CD4-positive, CD25-positive, alpha-beta regulatory T cell (primary cell): Measurements from ENCODE around the gene LGSN. TPM values are rescaled to one million over a fixed set of nuclear protein-coding genes. Genes with fewer than 3 reads are reported as not detected.

Experiments
- ATAC-seq, 2 donors: fragments of 150-1000 bp; cut with Tn5 transposase; one replicate each; pipeline ENCODE4 v1.10.0; 2021; ENCODE audit warnings: low read depth in 2 of 2, moderate number of reproducible peaks in 2 of 2, moderate library complexity in 1 of 2
- DNase-seq, 3 donors: peaks; one replicate each; pipeline versions ENCODE4 v3.0.0 to v3.0.0-alpha.2; 2012 to 2022; ENCODE audit warnings: mixed read lengths in 1 of 3
- H3K27ac ChIP-seq: one replicate; pipeline ENCODE4 v1.7.0; 2013; ENCODE audit warnings: mild to moderate bottlenecking, low read length; ENCODE audit not compliant: insufficient read depth, poor library complexity, severe bottlenecking
- H3K27me3 ChIP-seq: one replicate; pipeline ENCODE4 v1.7.0; 2013; ENCODE audit warnings: low read length; ENCODE audit not compliant: control insufficient read depth, insufficient read depth
- H3K36me3 ChIP-seq: one replicate; pipeline ENCODE4 v1.7.0; 2013; ENCODE audit warnings: mild to moderate bottlenecking, low read length, moderate library complexity; ENCODE audit not compliant: control insufficient read depth, insufficient read depth
- H3K4me1 ChIP-seq: 2 replicates; pipeline ENCODE4 v1.7.0; 2013; ENCODE audit warnings: mild to moderate bottlenecking, low read length; ENCODE audit not compliant: insufficient read depth, control insufficient read depth, poor library complexity, severe bottlenecking
- H3K4me3 ChIP-seq: one replicate; pipeline ENCODE4 v1.7.0; 2013; ENCODE audit warnings: low read depth, mild to moderate bottlenecking, low read length, moderate library complexity
- H3K9me3 ChIP-seq, 2 experiments: 1 replicate in 1 of 2; 2 replicates in 1 of 2; pipeline ENCODE4 v1.7.0; 2013; ENCODE audit warnings: low read length in 2 of 2, mild to moderate bottlenecking in 1 of 2, moderate library complexity in 1 of 2; ENCODE audit not compliant: control insufficient read depth in 2 of 2
- H3K27ac Mint-ChIP-seq, 3 donors: one replicate each; pipeline ENCODE4 v1.8.0; 2020 to 2022; ENCODE audit warnings: mild to moderate bottlenecking in 3 of 3, mixed read lengths in 3 of 3, moderate library complexity in 2 of 3
- H3K27me3 Mint-ChIP-seq: one replicate; pipeline ENCODE4 v1.8.0; 2022; ENCODE audit warnings: mild to moderate bottlenecking, mixed read lengths
- H3K36me3 Mint-ChIP-seq: one replicate; pipeline ENCODE4 v1.8.0; 2020; ENCODE audit warnings: mixed read lengths
- H3K4me1 Mint-ChIP-seq, 4 donors: one replicate each; pipeline ENCODE4 v1.8.0; 2020 to 2022; ENCODE audit warnings: mixed read lengths in 4 of 4, mild to moderate bottlenecking in 1 of 4
- H3K4me3 Mint-ChIP-seq, 4 donors: one replicate each; pipeline ENCODE4 v1.8.0; 2020 to 2022; ENCODE audit warnings: mild to moderate bottlenecking in 4 of 4, mixed read lengths in 4 of 4, moderate library complexity in 3 of 4
- H3K9me3 Mint-ChIP-seq, 7 donors: one replicate each; pipeline ENCODE4 v1.8.0; 2020 to 2022; ENCODE audit warnings: mixed read lengths in 7 of 7, mild to moderate bottlenecking in 3 of 7, moderate library complexity in 2 of 7
- polyA plus RNA-seq, 4 donors: library from polyadenylated mRNA; unstranded; fragments of 300-500 nt; fragmentation: Illumina TruSeq; gene quantifications; one replicate each; pipeline ENCODE4 v1.2.3, GENCODE V29; 2021
- total RNA-seq: library from RNA; stranded (reverse); gene quantifications from one replicate; pipeline ENCODE4 v1.2.3, GENCODE V29; 2022

The LGSN gene
- total and polyA plus RNA-seq, 5 donors from 2014 or later = 0.10 to 0.25 TPM; not detected in 3

GRCh38 chr6:63263444-63263843 is 56.3 kb downstream of the LGSN start:
- H3K9me3 ChIP-seq = no peaks in the 10 kb centered on the region
- no peak for DNase-seq
- H3K27me3 ChIP-seq = no peaks in the 10 kb centered on the region
- Mint-ChIP-seq H3K9me3 (peaks cover 0 to 3% (median 0%) of the 10 kb centered on the region in 7 donors), H3K4me3 (no peak overlapping the region), H3K36me3 (no peaks in the 10 kb centered on the region), H3K4me1 (no peaks in the 10 kb centered on the region), H3K27me3 (no peaks in the 10 kb centered on the region), H3K27ac (no peak overlapping the region)
- no peaks in the 10 kb centered on the region for H3K4me1 ChIP-seq
- H3K27ac ChIP-seq = no peak overlapping the region
- no peak for ATAC-seq
- no peak overlapping the region for H3K4me3 ChIP-seq
- H3K36me3 ChIP-seq = no peaks in the 10 kb centered on the region

- no peaks in the 10 kb centered on the region for H3K27me3 ChIP-seq
- no peaks in the 10 kb centered on the region for H3K9me3 ChIP-seq
These were observed 58.0 kb downstream of the LGSN start for GRCh38 chr6:63261820-63262219.

DNA sequence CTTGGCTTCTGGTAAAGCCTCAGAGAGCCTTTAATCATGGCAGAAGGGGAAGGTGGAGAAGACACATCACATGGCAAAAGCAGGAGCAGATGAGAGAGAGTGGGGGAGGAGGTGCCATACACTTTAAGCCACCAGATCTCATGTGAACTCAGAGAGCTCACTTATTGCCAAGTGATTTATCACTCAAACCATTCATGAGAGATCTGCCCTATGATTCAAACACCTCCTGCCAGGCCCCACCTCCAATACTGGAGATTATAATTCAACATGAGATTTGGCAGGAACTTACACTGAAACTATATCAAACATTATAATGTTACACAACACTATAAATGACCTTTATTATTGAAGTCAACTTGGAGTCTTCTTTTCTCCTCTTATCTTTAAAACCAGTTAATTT is 60.6 kb downstream of the LGSN start:
- H3K36me3 ChIP-seq = no peaks in the 10 kb centered on the region
- H3K4me3 ChIP-seq = no peak overlapping the region
- Mint-ChIP-seq H3K27ac (no peak overlapping the region), H3K27me3 (no peaks in the 10 kb centered on the region), H3K4me3 (no peak overlapping the region), H3K36me3 (no peaks in the 10 kb centered on the region), H3K9me3 (peaks cover 0 to 2% (median 0%) of the 10 kb centered on the region in 7 donors), H3K4me1 (no peaks in the 10 kb centered on the region)
- H3K9me3 ChIP-seq = no peaks in the 10 kb centered on the region
- ATAC-seq (no peak), DNase-seq (no peak)
- H3K4me1 ChIP-seq = no peaks in the 10 kb centered on the region
- H3K27ac ChIP-seq = no peak overlapping the region
- no peaks in the 10 kb centered on the region for H3K27me3 ChIP-seq

More at GRCh38 chr6:63261820-63262219, 58.0 kb downstream of the LGSN start:
- ATAC-seq (no peak), DNase-seq (no peak)
- Histone ChIP-seq H3K27ac (no peak overlapping the region), H3K4me1 (no peaks in the 10 kb centered on the region), H3K36me3 (no peaks in the 10 kb centered on the region), H3K4me3 (no peak overlapping the region)
- Mint-ChIP-seq H3K36me3 (no peaks in the 10 kb centered on the region), H3K4me3 (no peak overlapping the region), H3K4me1 (no peaks in the 10 kb centered on the region), H3K27ac (no peak overlapping the region), H3K27me3 (no peaks in the 10 kb centered on the region), H3K9me3 (peaks cover 0 to 3% (median 0%) of the 10 kb centered on the region in 7 donors)

GRCh38 chr6:63249875-63250482 is 69.8 kb downstream of the LGSN start:
- Histone ChIP-seq H3K27me3 (no peaks in the 10 kb centered on the region), H3K27ac (no peak overlapping the region), H3K9me3 (no peaks in the 10 kb centered on the region), H3K4me3 (no peak overlapping the region), H3K4me1 (no peaks in the 10 kb centered on the region), H3K36me3 (no peaks in the 10 kb centered on the region)
- Mint-ChIP-seq H3K4me3 (no peak overlapping the region), H3K36me3 (no peaks in the 10 kb centered on the region), H3K27me3 (no peaks in the 10 kb centered on the region), H3K27ac (no peak overlapping the region), H3K4me1 (no peaks in the 10 kb centered on the region), H3K9me3 (peaks cover 0 to 3% (median 0%) of the 10 kb centered on the region in 7 donors)
- DNase-seq (no peak), ATAC-seq (no peak)

GRCh38 chr6:63246581-63246980 is 73.2 kb downstream of the LGSN start:
- Histone ChIP-seq H3K27me3 (no peaks in the 10 kb centered on the region), H3K27ac (no peak overlapping the region), H3K4me1 (no peaks in the 10 kb centered on the region), H3K9me3 (no peaks in the 10 kb centered on the region), H3K36me3 (no peaks in the 10 kb centered on the region), H3K4me3 (no peak overlapping the region)
- Mint-ChIP-seq H3K4me1 (no peaks in the 10 kb centered on the region), H3K9me3 (peaks cover 0 to 1% (median 0%) of the 10 kb centered on the region in 7 donors), H3K27ac (no peak overlapping the region), H3K36me3 (no peaks in the 10 kb centered on the region), H3K27me3 (no peaks in the 10 kb centered on the region), H3K4me3 (no peak overlapping the region)
- DNase-seq (no peak), ATAC-seq (no peak)

- Histone ChIP-seq H3K27me3 (no peaks in the 10 kb centered on the region), H3K4me1 (no peaks in the 10 kb centered on the region), H3K27ac (no peak overlapping the region), H3K9me3 (no peaks in the 10 kb centered on the region), H3K36me3 (no peaks in the 10 kb centered on the region), H3K4me3 (no peak overlapping the region)
- H3K9me3 Mint-ChIP-seq = peaks cover 0 to 1% (median 0%) of the 10 kb centered on the region in 7 donors
- H3K4me1 Mint-ChIP-seq = no peaks in the 10 kb centered on the region
- DNase-seq = no peak
- no peak overlapping the region for H3K27ac Mint-ChIP-seq
- no peaks in the 10 kb centered on the region for H3K36me3 Mint-ChIP-seq
- no peak overlapping the region for H3K4me3 Mint-ChIP-seq
- H3K27me3 Mint-ChIP-seq = no peaks in the 10 kb centered on the region
- no peak for ATAC-seq
These were observed 73.9 kb downstream of the LGSN start for GRCh38 chr6:63245909-63246308.

- Histone ChIP-seq H3K27ac (no peak overlapping the region), H3K27me3 (no peaks in the 10 kb centered on the region), H3K36me3 (no peaks in the 10 kb centered on the region), H3K4me1 (no peaks in the 10 kb centered on the region), H3K9me3 (no peaks in the 10 kb centered on the region), H3K4me3 (no peak overlapping the region)
- DNase-seq (no peak), ATAC-seq (no peak)
- no peak overlapping the region for H3K4me3 Mint-ChIP-seq
- H3K9me3 Mint-ChIP-seq = peaks cover 0 to 1% (median 0%) of the 10 kb centered on the region in 7 donors
- H3K27me3 Mint-ChIP-seq = no peaks in the 10 kb centered on the region
- H3K4me1 Mint-ChIP-seq = no peaks in the 10 kb centered on the region
- H3K27ac Mint-ChIP-seq = no peak overlapping the region
- H3K36me3 Mint-ChIP-seq = no peaks in the 10 kb centered on the region
These were observed 74.4 kb downstream of the LGSN start for GRCh38 chr6:63245420-63245819.

DNA sequence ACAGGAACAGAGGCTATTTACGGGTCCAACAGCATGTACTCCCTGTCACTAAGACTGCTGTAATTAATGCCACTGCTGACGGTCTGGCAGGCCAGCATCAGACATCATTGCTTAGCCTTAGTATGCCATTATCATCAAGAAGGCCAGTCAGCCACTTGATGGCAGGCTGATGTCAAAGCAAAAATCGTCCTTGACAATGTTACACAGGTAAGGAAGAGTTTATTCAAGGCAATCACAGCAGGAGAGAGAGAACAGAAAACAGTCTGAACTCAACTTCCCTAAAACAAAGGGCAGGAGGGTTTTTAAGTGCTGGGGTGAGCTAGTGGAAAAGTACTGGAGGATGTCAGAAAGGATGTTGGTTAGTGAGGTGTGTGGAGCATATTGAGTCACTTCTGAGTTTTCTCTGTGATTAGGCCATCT is 83.4 kb downstream of the LGSN start:
- no peak overlapping the region for H3K4me3 Mint-ChIP-seq
- ATAC-seq (no peak), DNase-seq (no peak)
- H3K36me3 Mint-ChIP-seq = no peaks in the 10 kb centered on the region
- no peaks in the 10 kb centered on the region for H3K4me1 ChIP-seq
- no peak overlapping the region for H3K27ac ChIP-seq
- H3K9me3 ChIP-seq = no peaks in the 10 kb centered on the region
- no peaks in the 10 kb centered on the region for H3K27me3 ChIP-seq
- no peaks in the 10 kb centered on the region for H3K4me1 Mint-ChIP-seq
- H3K36me3 ChIP-seq = no peaks in the 10 kb centered on the region
- H3K9me3 Mint-ChIP-seq = peaks cover 0 to 17% (median 9%) of the 10 kb centered on the region in 7 donors
- H3K27me3 Mint-ChIP-seq = no peaks in the 10 kb centered on the region
- H3K4me3 ChIP-seq = no peak overlapping the region
- no peak overlapping the region for H3K27ac Mint-ChIP-seq
